Right forelimb (tissue), 1 donor: ENCODE results near the gene SP140.
A peak's percentile ranks its signal among the peaks of the same experiment; 100 is the strongest.
"Not testable (repeated sequence)": the region's sequence is repeated elsewhere in the genome, so short reads cannot be mapped to it uniquely, and the experiment has no call there.

Experiments
- DNase-seq: peaks from one replicate; pipeline ENCODE4 v3.0.0-alpha.2; 2018

SP140 gene

DNA sequence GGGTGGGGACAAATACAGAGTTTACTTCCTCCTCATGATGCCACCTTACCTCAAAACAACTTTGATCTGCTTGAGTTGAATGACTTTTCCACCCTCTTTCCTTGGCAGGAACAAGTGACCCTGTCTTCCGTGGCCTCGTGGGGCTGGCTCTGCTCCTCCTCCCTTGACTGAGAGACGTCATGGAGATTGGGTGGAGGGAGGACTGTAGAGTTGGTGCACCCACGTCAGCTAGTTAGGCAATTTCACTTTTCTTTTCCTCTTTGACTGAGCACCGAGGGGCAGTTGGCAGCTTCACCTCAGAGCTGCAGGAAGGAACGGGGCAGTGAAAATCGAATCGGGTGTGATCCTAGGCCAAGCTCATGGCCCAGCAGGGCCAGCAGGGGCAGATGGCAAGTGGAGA, at the start of gene SP140:
Gene SP140, plus strand, starts transcription at position 251 of the 400 bp plus-strand sequence. Its CDS starts 109 bp downstream, at position 360.
- no peak for DNase-seq

DNA sequence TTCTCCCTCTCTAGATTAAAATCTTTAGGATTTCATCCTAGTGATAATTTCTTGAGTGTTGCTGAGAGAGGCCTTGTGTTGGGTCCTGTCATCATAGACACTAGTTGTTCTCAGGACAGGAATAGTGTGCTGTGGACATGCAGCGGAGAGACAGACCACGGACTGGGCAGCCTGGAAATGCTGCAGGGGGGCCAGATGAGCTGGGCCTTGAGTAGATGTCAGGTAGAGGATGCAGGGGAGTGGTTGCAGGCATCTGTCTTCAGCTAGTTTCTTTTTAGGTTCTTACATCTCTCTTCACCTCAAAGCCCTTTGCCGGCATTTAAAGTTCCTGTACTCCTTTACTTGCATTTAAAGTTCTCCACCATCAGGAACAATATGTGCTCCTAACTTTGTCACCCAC, 48.5 kb upstream of the SP140 start:
- no peak for DNase-seq

DNA sequence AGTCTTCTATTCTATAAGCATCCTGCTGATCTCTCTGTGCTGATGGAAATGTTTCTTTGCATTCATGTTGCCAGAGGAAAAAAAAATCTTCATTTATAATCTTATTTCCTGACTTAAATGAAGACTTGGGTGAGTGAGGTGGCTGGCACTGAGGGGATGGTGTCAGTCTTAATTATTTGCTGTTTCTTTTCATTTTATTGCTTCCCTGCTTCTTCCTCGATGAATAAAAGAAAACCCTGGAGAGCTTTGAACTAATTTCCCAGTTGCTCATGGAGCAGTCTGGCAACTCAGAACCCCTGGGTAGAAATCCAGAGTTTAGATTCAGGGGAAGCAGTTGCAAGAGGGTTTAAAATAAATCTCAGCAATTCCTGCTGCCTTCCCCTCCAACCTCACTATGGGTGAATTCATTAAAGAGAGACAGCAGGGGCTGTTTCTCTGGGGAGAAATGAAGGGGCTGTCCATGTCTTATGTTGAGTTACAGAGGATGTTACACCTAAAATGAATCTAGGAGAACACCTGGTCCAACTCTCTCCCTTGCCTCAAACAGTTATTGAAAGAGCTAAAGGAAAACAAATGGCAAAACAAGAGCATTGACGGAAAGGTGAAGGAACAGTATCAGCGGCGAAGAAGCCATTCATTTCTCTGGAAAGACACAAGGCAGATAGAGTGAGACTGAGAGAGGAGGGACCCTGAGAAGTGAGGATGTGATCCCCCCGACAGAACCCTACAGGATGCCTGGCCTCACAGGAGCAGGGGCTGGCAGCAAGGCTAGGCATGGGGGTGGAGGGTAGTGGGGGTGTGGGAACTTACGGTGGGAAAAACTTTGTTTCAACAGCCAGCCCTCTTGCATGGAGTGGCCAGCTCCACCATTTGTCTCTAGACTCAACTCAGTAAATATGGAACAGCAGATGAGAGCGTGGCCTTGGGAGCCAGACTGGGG, 46.7 kb upstream of the SP140 start:
- no peak for DNase-seq

DNA sequence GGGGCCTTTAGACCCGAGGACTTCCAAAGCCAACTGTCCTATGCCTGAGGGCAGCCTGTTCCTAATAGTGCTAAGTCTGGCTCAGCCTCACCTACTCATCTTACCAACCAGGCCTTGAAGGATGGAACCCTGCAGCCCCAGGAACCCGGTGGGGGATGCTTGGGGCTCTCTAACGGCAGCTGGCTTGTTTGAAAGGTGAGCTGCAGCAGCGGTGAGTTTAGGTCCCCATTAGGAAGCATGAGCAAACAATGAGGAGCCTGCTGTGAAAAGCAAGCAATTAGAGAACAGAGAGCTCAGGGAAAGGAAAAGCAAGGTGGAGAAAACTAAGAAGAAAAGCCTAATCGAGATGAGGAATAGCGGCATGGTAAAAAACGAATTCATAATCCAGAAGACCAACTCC, 45.6 kb upstream of the SP140 start:
- DNase-seq: no peak

DNA sequence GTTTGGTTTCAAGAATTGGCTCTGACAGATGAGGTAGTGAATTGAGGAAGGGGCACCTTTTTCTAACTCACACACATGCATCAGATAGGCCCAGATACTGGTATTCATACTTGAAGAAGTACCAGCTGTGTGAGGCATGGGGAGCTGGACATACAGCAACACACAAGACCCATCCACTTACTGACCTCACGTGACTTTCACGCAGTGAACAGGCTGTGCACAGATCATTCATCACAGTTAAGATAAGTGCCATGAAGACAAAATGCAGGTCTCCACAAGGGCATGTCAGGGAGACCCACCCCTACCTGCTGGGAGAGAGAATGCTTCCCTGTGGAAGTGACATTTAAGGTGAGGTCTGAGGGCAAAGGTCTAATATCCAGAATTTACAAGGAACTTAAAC, 44.3 kb upstream of the SP140 start:
- DNase-seq: no peak

DNA sequence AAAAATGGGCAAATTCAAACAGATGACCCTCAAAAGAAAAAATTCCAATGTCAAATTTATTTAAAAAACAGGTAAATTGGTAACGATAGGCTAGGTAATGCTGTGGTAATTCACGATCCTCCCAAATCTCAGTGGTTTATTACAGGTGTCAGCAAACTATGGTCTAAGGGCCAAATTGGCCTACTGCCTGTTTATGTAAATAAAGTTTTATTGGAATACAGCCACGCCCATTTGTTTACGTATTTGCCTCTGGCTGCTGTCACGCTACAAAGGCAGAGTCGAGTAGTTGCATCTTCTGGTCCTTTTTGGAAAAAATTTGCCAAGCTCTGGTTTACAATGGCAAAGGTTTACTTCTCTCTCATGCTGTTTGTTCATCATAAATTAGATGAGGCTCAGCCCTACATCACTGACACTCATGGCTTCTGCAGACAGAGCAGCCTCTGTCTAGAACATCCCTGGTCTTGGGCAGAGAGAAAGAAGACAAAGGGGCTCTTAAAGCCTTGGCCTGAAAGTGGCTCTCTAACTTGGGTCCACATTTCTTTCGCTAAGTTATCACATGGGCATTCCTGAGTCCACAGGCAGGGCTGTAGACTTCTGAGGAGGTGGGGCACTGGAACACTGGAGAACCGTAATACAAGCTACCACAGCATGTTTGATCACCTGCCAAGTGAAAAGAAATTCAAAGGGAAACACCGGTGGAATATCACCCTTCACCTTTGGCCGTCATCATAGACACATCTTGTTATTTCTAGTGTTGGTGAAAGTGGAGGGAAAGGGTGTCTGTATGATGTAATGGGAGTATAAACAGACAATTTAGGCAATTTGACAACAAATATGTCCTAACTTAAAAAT, 40.6 kb upstream of the SP140 start:
- no peak for DNase-seq

DNA sequence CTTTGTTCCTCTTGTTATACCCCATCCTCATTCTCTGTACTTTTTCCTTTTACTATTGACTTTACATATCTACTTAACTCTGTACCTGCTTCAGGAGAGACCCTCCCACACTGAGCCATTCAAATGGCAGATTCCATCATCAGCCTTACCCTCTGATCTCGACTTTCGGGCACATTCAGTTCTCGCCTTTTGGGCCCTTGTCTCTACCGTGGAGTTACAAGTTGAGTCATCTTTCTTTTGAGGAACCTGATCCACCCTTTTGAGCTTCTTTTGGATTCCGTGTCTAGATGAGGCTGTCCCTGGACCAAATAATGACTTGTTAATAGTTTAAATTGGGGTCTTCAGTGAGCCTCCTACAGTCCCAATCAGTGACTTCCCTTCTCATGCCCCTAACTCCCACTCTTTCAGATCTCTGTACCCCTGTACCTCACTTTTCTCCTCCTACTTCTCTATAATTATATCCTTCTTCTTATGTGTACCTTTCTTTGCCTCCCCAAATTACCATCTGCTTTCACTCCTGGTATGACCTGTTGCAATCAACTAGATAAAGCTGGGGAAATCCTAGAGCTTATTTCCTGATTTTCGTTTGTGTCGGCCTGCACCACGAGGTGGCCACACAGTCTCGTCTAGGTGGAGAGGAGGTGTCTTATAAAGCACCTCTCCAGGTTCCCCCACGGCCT, 23.0 kb upstream of the SP140 start:
- DNase-seq: no peak

DNA sequence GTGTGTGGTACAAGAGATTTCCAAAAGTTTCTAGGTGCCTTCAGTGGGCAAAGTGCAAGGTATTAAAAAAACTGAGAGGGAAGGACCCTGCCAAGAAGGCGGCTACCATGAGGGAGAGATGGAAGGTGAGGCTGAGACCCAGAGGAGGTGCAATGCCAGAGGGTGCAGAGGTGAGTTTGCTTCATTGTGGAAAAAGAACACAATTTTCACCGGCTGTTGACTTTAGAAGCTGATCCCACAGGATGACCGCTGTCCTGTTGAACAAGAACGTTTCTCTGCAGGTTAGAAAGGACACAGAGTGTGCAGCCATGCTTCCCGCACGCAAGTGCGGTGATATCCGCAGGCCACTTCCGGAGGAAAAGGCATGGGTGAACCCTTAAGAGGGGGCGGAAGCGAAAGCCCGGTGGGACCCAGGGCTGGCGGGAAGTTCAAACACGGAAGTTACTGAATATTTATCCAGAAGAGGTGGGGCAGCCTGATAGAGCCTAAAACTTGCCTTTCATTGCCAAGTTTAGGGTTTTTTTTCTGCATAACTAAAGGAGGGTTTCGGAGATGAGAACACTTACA, 22.3 kb upstream of the SP140 start:
- no peak for DNase-seq

DNA sequence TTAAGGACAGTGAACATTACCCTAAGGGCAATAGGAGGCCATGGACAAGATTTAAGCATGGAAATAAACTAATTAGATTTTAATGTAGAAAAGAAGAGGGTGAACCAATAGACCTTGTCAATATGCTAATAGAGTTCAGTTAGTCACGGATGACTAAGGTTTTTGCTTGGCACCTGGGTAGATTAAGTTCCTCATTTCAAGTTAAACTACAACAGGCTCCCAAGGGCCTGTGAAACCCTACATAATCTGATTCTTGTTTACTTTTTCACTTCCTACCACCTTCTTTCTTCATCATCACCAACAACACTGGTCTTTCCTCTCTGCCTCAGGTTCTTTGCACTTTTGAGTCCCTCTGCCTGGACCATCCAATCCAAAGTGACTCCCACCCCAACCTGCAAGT, 20.5 kb upstream of the SP140 start:
- DNase-seq: no peak

DNA sequence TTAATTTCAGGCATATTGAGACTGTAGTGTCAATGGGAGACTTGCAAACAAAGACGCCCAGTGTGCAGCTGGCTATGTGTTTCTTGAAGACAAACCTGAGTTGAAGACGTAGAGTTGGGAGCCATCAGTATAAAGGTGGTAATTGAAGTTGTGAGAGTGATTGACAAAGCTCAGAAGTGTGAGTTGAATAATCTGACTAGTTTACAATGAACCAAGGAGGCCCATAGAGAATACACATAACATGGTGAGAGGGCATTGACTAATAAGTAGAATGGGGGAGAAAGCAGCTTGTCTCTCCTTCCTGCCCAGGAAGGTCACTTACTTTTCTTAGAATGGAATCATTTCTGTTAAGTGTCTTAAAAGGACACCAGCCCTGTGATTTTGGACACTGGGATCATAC, 19.8 kb upstream of the SP140 start:
- DNase-seq: no peak

DNA sequence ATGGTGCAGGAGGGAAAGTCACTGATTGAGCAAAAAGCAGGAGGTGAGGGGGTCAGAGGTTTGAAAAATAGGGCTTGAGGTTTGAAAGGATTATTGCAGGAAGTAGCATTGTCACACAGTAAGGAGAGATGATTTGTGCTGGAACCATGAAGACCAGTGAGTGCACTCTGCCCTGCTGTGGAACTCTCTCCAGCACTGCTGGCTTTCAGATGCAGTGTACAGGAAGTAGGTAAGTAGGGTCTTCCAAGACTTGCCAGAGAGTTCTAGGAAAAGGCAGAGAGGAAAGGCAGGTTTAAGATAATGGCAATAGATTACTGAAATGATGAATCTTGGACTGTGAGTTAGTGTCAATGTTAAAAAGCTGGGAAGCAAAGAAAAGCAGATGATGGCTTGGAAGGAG, 17.0 kb upstream of the SP140 start:
- DNase-seq: no peak

DNA sequence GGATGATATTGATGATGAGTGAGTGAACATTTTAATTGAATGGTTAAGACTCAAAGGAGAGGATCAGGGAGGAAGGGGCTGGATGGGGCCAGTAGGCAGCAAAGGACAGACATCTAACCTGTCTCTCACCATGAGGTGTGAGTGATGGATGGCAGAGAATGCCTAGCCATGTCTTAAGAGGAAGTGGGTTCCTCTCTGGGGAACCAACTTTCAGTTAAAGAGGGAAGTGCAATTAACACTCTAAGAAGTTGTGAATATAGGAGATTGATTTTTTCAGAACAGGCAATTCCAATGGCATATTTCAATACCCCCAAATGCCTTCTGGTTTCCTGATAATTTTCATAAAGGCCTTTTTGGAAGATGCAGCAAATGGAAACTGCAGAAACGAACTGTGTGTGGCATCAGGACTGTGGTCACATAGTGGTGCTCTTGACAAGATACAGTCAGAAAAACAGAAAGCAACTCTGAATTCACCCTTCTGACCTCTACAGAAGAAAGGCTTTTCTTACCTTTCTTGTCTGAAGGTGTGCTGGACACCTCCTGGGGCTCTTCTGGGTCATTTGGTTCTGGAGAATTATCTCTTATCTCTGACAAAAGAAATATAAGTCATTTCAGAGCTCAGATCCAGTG, 16.0 kb upstream of the SP140 start:
- no peak for DNase-seq

DNA sequence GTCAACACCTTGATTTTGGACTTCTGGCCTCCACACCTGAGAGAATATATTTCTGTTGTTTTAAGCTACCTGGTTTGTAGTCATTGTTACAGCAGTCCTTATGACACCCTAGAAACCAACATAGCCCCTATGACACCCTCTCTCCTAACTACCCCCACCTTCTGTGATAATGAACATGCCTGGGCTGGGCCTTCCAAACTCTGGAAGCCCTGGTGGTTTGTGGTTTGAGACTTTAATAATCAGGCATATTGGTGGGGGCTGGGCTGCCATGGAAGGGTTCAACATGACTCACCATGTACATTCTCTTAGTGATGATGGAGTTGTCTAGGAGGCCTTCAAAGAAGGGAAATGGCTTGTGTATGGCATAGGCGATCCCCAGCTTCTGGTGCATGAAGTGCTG, 9.0 kb upstream of the SP140 start:
- no peak for DNase-seq

DNA sequence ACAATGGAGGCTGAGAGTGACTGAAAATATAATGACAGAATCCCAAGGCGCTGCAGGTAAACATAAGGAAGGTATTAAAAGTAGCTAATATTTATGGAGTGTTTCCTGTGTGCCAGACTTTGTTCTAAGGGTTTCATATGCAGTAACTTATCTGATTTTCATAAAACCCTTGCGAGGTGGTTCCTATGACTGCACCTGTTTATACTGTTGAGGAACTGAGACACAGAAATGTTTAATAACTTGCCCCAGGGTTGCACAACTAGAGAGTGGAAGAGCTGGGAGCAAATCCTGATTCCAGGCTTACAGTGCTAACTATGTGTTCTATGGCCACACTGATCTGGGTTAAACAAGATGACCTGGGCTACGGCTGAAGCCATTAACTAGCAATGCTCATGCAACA, 8.1 kb upstream of the SP140 start:
- no peak for DNase-seq

DNA sequence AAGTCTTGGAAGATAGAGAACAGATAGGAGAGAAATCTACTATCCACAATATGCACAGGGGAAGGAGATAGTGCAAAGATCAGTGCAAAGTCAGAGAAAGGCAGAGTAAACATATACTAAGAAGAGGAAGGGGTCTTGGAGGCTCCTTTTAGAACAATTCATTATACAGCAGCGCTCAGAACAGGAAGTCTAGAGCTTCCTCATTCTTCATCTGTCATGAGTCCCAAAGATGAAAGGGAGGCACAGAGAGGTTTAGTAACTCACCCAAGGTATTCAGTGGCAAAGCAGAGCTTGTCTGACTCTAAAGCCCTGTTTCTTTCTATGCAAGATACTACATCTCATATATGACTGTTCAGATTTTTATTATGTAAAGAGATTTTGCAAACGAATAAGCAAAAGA, 7.1 kb upstream of the SP140 start:
- no peak for DNase-seq

DNA sequence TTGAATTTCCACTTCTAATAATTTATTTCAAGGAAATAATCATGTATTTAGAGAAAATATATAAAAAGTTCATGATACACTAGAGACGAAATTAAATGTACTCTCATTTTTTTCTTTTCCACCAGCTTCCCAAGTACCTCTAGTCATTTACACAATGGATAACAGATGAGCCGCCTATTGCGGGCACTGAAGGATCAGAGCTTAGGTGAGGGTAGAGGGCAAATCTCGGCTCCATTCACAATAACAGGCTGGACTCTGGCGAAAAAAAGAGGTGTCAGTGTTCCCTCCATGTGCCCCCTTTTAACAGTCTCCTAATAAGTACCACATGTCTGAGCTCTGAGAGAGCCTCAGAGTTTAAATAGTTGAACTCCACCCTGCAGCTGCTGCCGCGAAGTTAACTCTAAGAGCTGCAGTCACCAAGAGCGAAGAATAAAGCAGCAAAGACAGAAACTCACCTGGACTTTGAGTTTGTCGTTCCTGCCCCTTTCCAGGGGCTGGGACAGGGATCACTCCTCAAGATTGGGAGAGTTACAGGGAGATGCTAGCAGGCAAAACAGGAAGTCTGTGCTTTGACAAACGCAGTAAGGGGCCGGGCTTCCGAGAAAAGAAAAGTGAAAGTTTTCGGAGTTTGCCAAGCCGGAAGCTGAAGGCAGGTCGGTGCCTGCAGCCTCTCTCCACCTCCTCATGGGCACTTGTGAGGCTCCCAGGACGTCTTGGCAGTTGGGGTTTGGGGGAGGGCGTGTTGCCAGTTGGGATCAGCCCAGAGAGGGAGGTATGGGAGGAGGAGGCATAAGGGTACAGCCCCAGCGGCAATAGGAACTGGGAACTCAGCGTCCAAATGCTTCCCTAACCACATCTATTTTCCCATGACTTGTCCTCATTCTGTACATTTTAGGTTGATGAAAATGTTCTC, 5.9 kb upstream of the SP140 start, which contains the start of gene SP110:
Gene SP110, minus strand, starts transcription at position 566 of the 913 bp plus-strand sequence. CDS start 3,057 bp downstream, outside the sequence.
- DNase-seq: peak; percentile 90

DNA sequence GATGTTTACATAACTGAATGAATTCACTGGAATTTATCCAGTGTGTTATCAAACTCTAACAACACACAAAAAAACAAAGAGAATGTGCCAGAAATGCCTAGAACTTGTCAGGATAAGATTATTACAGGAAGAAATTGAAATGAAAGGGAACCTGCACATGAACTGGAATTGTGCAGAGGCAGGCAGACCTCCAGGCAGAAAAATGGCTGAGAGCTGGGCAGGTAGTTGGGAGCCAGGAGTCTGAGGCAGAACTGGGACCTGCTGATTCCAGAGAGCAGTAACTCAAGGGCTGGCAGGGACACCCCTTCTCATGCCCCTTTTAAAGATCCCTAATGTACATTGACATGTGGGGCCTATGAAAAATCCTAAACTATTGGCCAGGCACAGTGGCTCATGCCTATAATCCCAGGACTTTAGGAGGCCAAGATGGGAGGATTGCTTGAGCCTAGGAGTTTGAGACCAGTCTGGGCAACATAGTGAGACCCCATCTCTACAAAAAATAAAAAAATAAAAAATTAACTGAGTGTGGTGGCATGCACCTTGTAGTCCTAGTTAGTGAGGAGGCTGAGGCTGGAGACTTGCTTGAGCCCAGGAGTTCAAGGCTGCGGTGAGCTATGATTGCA, 5.1 kb upstream of the SP140 start:
- peak; percentile 41 for DNase-seq

DNA sequence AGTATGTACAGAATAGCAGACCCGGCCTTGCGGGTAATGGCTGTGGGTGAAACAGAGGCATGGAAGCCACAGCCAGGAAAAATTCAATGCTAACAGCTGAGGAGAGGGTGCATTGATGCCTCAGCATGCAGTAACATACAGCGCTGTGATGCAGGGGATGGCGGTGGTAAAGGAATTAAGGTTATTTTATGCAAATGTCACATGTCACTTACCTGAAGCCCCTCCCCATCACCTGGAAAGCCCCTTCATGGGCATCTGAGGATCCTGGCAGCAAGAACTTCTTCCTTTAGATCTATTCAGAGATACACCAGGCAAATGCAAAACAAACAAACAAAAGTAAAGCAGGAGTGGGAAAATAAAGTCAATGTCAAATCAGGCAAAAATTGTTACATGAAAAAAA, 4.0 kb upstream of the SP140 start:
- no peak for DNase-seq

DNA sequence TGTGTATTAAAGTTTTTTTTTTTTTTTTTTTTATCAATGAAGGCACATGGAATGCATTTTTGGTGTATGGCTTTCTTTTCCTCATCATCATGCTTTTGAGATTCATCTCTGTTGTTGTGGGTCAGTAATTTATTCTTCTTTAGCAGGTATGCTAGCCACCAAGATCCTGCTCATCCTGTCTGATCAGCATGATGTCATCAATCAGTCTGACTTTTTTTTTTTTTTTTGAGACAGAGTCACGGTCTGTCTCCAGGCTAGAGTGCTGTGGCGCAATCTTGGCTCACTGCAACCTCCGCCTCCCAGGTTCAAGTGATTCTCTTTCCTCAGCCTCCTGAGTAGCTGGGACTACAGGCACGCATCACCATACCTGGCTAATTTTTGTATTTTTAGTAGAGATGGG, 2.7 kb upstream of the SP140 start:
- DNase-seq: not testable (repeated sequence)

DNA sequence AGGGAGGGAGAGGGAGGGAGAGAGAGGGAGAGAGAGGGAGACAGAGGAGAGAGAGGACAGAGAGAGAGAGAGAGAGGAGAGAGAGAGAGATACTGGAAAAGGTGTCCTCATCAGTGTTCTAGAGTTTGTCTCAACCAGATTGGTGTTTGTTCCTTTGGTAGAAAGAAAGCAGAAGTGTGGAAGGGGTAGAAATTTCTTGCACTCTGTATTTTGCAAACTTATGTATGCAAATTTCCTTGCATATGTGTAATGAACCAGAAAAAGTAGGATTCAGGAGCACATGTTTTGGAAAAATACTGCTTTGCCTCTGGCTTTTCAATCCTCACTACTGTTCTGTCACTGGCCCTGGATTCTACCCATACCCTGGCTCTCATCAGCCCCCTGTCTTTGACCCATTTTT, 1.1 kb upstream of the SP140 start:
- no peak for DNase-seq

DNA sequence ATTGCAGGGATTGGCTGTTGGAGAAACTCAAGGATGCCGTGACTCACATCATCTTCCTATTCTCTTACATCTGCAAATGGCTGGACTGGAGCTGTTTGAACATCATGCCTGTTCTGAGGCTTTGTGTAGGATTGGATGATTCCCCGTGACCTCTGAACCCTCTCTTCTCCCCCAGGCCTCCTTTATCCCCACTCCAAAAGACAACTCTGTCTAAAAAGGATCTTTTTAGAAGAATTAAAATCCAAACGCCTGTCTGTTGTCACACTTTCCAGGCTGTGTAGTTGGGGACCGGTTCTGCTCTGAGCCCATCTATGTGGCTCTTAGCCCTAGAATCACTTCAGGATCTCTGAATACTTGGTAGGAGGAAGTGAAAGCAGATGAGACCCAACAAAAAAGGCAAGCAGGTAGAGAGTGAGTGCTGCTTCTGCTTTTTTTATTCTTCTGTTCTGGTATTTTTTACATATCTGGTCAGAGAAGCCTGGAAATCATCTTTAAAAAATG, 565 bp downstream of the SP140 start:
- DNase-seq: no peak
